ENCODE measurements around the gene NIPSNAP3A. TPM values are rescaled to one million over a fixed set of nuclear protein-coding genes. Genes with fewer than 3 reads are reported as not detected.
"Not testable (repeated sequence)": the region's sequence is repeated elsewhere in the genome, so short reads cannot be mapped to it uniquely, and the experiment has no call there.

Gene NIPSNAP3A
- total and polyA plus RNA-seq, 8 donors: 4.5 to 59.3 (median 25.1) TPM

DNA sequence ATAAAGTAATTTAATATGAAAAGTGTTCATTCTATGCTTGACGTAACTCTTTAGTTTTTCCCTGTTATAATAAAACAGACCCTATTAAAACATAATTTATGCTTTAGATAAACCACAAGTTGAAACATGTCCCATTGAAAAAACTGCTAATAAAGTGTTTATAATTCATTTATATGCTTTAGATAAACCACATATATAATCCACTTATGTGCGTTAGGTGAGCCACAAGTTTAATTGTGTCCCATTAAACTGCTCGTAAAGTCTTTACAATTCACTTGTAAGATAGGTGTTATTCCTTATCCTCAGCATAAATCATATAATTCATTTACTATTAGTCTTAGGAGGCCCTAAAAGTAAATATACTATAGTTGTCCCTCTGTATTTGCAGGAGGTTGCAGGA is 20.0 kb downstream of the NIPSNAP3A start:
- Histone ChIP-seq H3K4me1 (peaks cover 10 to 24% (median 18%) of the 10 kb centered on the region in 4 donors), H3K9me3 (no peaks in the 10 kb centered on the region), H3K27me3 (no peaks in the 10 kb centered on the region), H3K27ac (no peak overlapping the region), H3K36me3 (peaks cover 0 to 7% (median 0%) of the 10 kb centered on the region in 4 donors), H3K4me3 (no peak overlapping the region)
- WGBS, 5 donors: 89 to 97% (median 94%) methylated on average over 3 of the region's 3 CpGs
- intact Hi-C loops (cut with DNase I; ENCODE audit: low total_unique reads): no loop called here
- no peak for DNase-seq
- TF ChIP-seq CTCF (IDR thresholded peaks at IDR 0.05): no peak
- no peak for TF ChIP-seq POLR2A (IDR thresholded peaks at IDR 0.05)
- no peak for TF ChIP-seq POLR2AphosphoS5 (IDR thresholded peaks at IDR 0.05)
- no peak for TF ChIP-seq EP300 (IDR thresholded peaks at IDR 0.05)

GRCh38 chr9:104769029-104769428 is 21.5 kb downstream of the NIPSNAP3A start:
- WGBS, 5 donors: 95 to 97% (median 97%) methylated on average over 12 of the region's 12 CpGs
- H3K27ac ChIP-seq; H3K27me3 ChIP-seq; H3K4me3 ChIP-seq; H3K9me3 ChIP-seq; DNase-seq; intact Hi-C loops (cut with DNase I; ENCODE audit: low total_unique reads); H3K36me3 ChIP-seq: not testable (repeated sequence)
- peaks cover 5 to 20% (median 15%) of the 10 kb centered on the region in 4 donors for H3K4me1 ChIP-seq

GRCh38 chr9:104769655-104770054 is 22.2 kb downstream of the NIPSNAP3A start:
- H3K4me1 ChIP-seq: peaks cover 1 to 20% (median 13%) of the 10 kb centered on the region in 4 donors
- H3K4me3 ChIP-seq: no peak overlapping the region
- no peak for DNase-seq
- no peaks in the 10 kb centered on the region for H3K27me3 ChIP-seq
- 81 to 84% (median 81%) methylated on average over 2 of the region's 2 CpGs for WGBS, 5 donors
- intact Hi-C loops (cut with DNase I; ENCODE audit: low total_unique reads): no loop called here
- no peak overlapping the region for H3K27ac ChIP-seq
- H3K9me3 ChIP-seq: no peaks in the 10 kb centered on the region
- TF ChIP-seq POLR2A (IDR thresholded peaks at IDR 0.05): no peak
- no peak for TF ChIP-seq POLR2AphosphoS5 (IDR thresholded peaks at IDR 0.05)
- TF ChIP-seq CTCF (IDR thresholded peaks at IDR 0.05): no peak
- no peak for TF ChIP-seq EP300 (IDR thresholded peaks at IDR 0.05)
- peaks cover 0 to 7% (median 0%) of the 10 kb centered on the region in 4 donors for H3K36me3 ChIP-seq

- DNase-seq: no peak
- WGBS, 5 donors: 72 to 85% (median 77%) methylated on average over 5 of the region's 5 CpGs
- Histone ChIP-seq H3K27me3 (no peaks in the 10 kb centered on the region), H3K9me3 (no peaks in the 10 kb centered on the region), H3K36me3 (peaks cover 0 to 7% (median 0%) of the 10 kb centered on the region in 4 donors), H3K27ac (no peak overlapping the region), H3K4me3 (no peak overlapping the region), H3K4me1 (peaks cover 0 to 17% (median 0%) of the 10 kb centered on the region in 4 donors)
- intact Hi-C loops (cut with DNase I; ENCODE audit: low total_unique reads): no loop called here
- TF ChIP-seq CTCF (IDR thresholded peaks at IDR 0.05): no peak
- no peak for TF ChIP-seq POLR2A (IDR thresholded peaks at IDR 0.05)
- no peak for TF ChIP-seq POLR2AphosphoS5 (IDR thresholded peaks at IDR 0.05)
- no peak for TF ChIP-seq EP300 (IDR thresholded peaks at IDR 0.05)
These were observed 25.4 kb downstream of the NIPSNAP3A start for GRCh38 chr9:104772714-104773510.

DNA sequence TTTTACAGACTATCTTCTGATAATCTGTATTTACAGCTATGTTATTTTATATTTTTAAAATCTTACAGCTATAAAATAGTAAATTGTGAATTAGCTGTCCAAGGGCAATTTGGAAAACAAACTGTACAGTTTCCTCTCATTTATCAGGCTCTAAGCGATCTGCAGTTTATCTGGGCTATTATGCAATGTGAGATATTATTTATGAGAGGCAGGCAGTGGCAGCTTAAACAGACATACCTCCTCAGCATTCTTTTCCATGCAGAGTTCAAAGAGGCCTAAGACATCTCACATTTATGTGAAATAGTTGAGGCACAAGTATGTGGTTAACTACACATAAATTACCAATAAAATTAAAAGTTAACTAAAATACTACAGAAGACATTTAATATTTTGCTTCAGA is 26.6 kb downstream of the NIPSNAP3A start:
- WGBS, 5 donors: 25 to 47% (median 30%) methylated on average over 1 of the region's 1 CpG
- H3K4me3 ChIP-seq: no peak overlapping the region
- DNase-seq: no peak
- no peaks in the 10 kb centered on the region for H3K9me3 ChIP-seq
- intact Hi-C loops (cut with DNase I; ENCODE audit: low total_unique reads): no loop called here
- no peak overlapping the region for H3K27ac ChIP-seq
- TF ChIP-seq POLR2AphosphoS5 (IDR thresholded peaks at IDR 0.05) (no peak), CTCF (IDR thresholded peaks at IDR 0.05) (no peak), EP300 (IDR thresholded peaks at IDR 0.05) (no peak), POLR2A (IDR thresholded peaks at IDR 0.05) (no peak)
- peaks cover 0 to 17% (median 0%) of the 10 kb centered on the region in 4 donors for H3K4me1 ChIP-seq
- H3K36me3 ChIP-seq: peaks cover 0 to 7% (median 2%) of the 10 kb centered on the region in 4 donors
- no peaks in the 10 kb centered on the region for H3K27me3 ChIP-seq

Data from stomach (tissue), 9 donors.